Tibial artery (tissue), 4 donors: Measurements from ENCODE around the gene FFAR3.
"Not testable (repeated sequence)": the region's sequence is repeated elsewhere in the genome, so short reads cannot be mapped to it uniquely, and the experiment has no call there.

Source experiments
- DNase-seq, 2 donors: peaks; one replicate each; pipeline ENCODE4 v3.0.0-alpha.2; 2019
- H3K27ac ChIP-seq, 2 donors: fragments of 200-600 bp; sonication (generic) in 1 of 2; 1 replicate in 1 of 2; 2 replicates in 1 of 2; pipeline ENCODE4 v1.5.1; 2018 to 2019; ENCODE audit warnings: mild to moderate bottlenecking in 1 of 2
- H3K27me3 ChIP-seq, 2 donors: fragments of 200-600 bp; sonication (generic) in 1 of 2; one replicate each; pipeline versions ENCODE4 v1.5.1 to v1.6.0; 2016 to 2019
- H3K36me3 ChIP-seq, 3 donors: fragments of 200-600 bp; sonication (generic) in 2 of 3; one replicate each; pipeline ENCODE4 v1.5.1; 2016 to 2019; ENCODE audit warnings: mild to moderate bottlenecking in 2 of 3
- H3K4me1 ChIP-seq, 4 donors: fragments of 200-600 bp; sonication (generic) in 2 of 4; 1 replicate in 3 of 4; 2 replicates in 1 of 4; pipeline ENCODE4 v1.5.1; 2016 to 2019
- H3K4me3 ChIP-seq, 2 donors: fragments of 200-600 bp; sonication (generic) in 1 of 2; 1 replicate in 1 of 2; 2 replicates in 1 of 2; pipeline ENCODE4 v1.5.1; 2018 to 2019; ENCODE audit warnings: mild to moderate bottlenecking in 2 of 2
- H3K9me3 ChIP-seq, 3 donors: fragments of 200-600 bp; sonication (generic) in 1 of 3; one replicate each; pipeline ENCODE4 v1.5.1; 2016 to 2019
- CTCF ChIP-seq, 2 experiments: fragments of 200-600 bp in 1 of 2; fragments of 450-650 bp in 1 of 2; IDR thresholded peaks; one replicate each; pipeline ENCODE4 v1.5.1; 2017 to 2019; ENCODE audit warnings: antibody characterized with exemption in 2 of 2, mild to moderate bottlenecking in 1 of 2, moderate library complexity in 1 of 2
- intact Hi-C: fragments of 100-400 bp; cut with DNase I; formaldehyde crosslinking; loops from one replicate; pipeline ENCODE4 v1.15.0; 2023; ENCODE audit warnings: low total_unique reads

The FFAR3 gene

GRCh38 chr19:35399948-35400772 lies 41.9 kb downstream of the FFAR3 start:
- H3K27ac ChIP-seq, result no peak overlapping the region
- no peaks in the 10 kb centered on the region for H3K36me3 ChIP-seq
- no peak for TF ChIP-seq CTCF (IDR thresholded peaks at IDR 0.05)
- no peak for DNase-seq
- H3K27me3 ChIP-seq, result peaks cover 0 to 5% of the 10 kb centered on the region in 2 donors
- H3K4me1 ChIP-seq, result no peaks in the 10 kb centered on the region
- H3K9me3 ChIP-seq, result no peaks in the 10 kb centered on the region
- intact Hi-C loops, result no loop called here
- H3K4me3 ChIP-seq, result no peak overlapping the region

- Histone ChIP-seq H3K4me1 (no peaks in the 10 kb centered on the region), H3K27ac (no peak overlapping the region), H3K36me3 (no peaks in the 10 kb centered on the region), H3K4me3 (no peak overlapping the region), H3K27me3 (peaks cover 0 to 5% of the 10 kb centered on the region in 2 donors), H3K9me3 (no peaks in the 10 kb centered on the region)
- no peak for TF ChIP-seq CTCF (IDR thresholded peaks at IDR 0.05)
- DNase-seq, result no peak
- intact Hi-C loops, result no loop called here
These were observed 42.5 kb downstream of the FFAR3 start for GRCh38 chr19:35400773-35401100.

GRCh38 chr19:35401416-35401815 lies 43.2 kb downstream of the FFAR3 start:
- H3K36me3 ChIP-seq, intact Hi-C loops, DNase-seq, H3K4me3 ChIP-seq, H3K9me3 ChIP-seq, H3K27me3 ChIP-seq, H3K4me1 ChIP-seq, H3K27ac ChIP-seq: not testable (repeated sequence)

- intact Hi-C loops, result no loop called here
- no peak for TF ChIP-seq CTCF (IDR thresholded peaks at IDR 0.05)
- Histone ChIP-seq H3K27ac (no peak overlapping the region), H3K27me3 (peaks cover 0 to 5% of the 10 kb centered on the region in 2 donors), H3K36me3 (no peaks in the 10 kb centered on the region), H3K9me3 (no peaks in the 10 kb centered on the region), H3K4me1 (no peaks in the 10 kb centered on the region), H3K4me3 (no peak overlapping the region)
- DNase-seq, result no peak
These were observed 45.0 kb downstream of the FFAR3 start for GRCh38 chr19:35403116-35403760.

- intact Hi-C loops, result no loop called here
- H3K36me3 ChIP-seq, result no peaks in the 10 kb centered on the region
- H3K4me1 ChIP-seq, result no peaks in the 10 kb centered on the region
- TF ChIP-seq CTCF (IDR thresholded peaks at IDR 0.05), result no peak
- H3K27me3 ChIP-seq, result peaks cover 0 to 3% of the 10 kb centered on the region in 2 donors
- no peak overlapping the region for H3K27ac ChIP-seq
- no peaks in the 10 kb centered on the region for H3K9me3 ChIP-seq
- H3K4me3 ChIP-seq, result no peak overlapping the region
- DNase-seq, result no peak
These were observed 46.8 kb downstream of the FFAR3 start for GRCh38 chr19:35404879-35405622.

GRCh38 chr19:35407619-35408018 lies 49.4 kb downstream of the FFAR3 start:
- Histone ChIP-seq H3K9me3 (no peaks in the 10 kb centered on the region), H3K27me3 (peaks cover 0 to 5% of the 10 kb centered on the region in 2 donors), H3K27ac (no peak overlapping the region), H3K36me3 (no peaks in the 10 kb centered on the region), H3K4me1 (no peaks in the 10 kb centered on the region), H3K4me3 (no peak overlapping the region)
- DNase-seq, result peak in 1 of 2 donors; percentile 28
- TF ChIP-seq CTCF (IDR thresholded peaks at IDR 0.05), result no peak
- intact Hi-C loops, result no loop called here
